AG09319 (cell line): ENCODE measurements around the gene ARHGAP10.

Source experiments
- DNase-seq: peaks from one replicate; pipeline ENCODE4 v3.0.0-alpha.2; 2010; ENCODE audit warnings: low read depth; ENCODE audit errors: extremely low read depth
- CTCF ChIP-seq: IDR thresholded peaks from 2 replicates; pipeline ENCODE4 v1.5.1; 2011; ENCODE audit warnings: low read depth, mild to moderate bottlenecking, inconsistent platforms, low read length, moderate library complexity

ARHGAP10 gene

GRCh38 chr4:147864607-147865006, 132.7 kb downstream of the ARHGAP10 start:
- DNase-seq: no peak
- no peak for TF ChIP-seq CTCF

- no peak for DNase-seq
- TF ChIP-seq CTCF: no peak
These were observed 134.0 kb downstream of the ARHGAP10 start for GRCh38 chr4:147865926-147866325.

- TF ChIP-seq CTCF: peak; percentile 99
- DNase-seq: peak; percentile 86
These were observed 134.8 kb downstream of the ARHGAP10 start for GRCh38 chr4:147866532-147867271.

- no peak for TF ChIP-seq CTCF
- DNase-seq: no peak
These were observed 142.2 kb downstream of the ARHGAP10 start for GRCh38 chr4:147874109-147874508.

GRCh38 chr4:147877308-147877771, 145.5 kb downstream of the ARHGAP10 start:
- TF ChIP-seq CTCF: no peak
- DNase-seq: no peak

GRCh38 chr4:147879676-147880075, 147.8 kb downstream of the ARHGAP10 start:
- TF ChIP-seq CTCF: no peak
- no peak for DNase-seq

GRCh38 chr4:147880511-147880910, 148.6 kb downstream of the ARHGAP10 start:
- no peak for DNase-seq

More at GRCh38 chr4:147880511-147880910, 148.6 kb downstream of the ARHGAP10 start:
- TF ChIP-seq CTCF: no peak
